ENCODE results near the gene ERG.

ERG gene

GRCh38 chr21:38455403-38455802, 42.9 kb downstream of the ERG start:
- no peak for TF ChIP-seq CTCF (IDR thresholded peaks at IDR 0.05; ENCODE audit: low read length, missing control alignments)
- no peak overlapping the region for H3K4me3 ChIP-seq (replicated peaks; ENCODE audit: low read depth, low read length)

GRCh38 chr21:38454702-38455101, 43.6 kb downstream of the ERG start:
- no peak for DNase-seq (ENCODE audit: low read depth)
- no peak overlapping the region for H3K4me3 ChIP-seq (replicated peaks; ENCODE audit: low read depth, low read length)
- TF ChIP-seq CTCF (IDR thresholded peaks at IDR 0.05; ENCODE audit: low read length, missing control alignments), result no peak

More at GRCh38 chr21:38455403-38455802, 42.9 kb downstream of the ERG start:
- peak; percentile 79 for DNase-seq (ENCODE audit: low read depth)

GRCh38 chr21:38454161-38454560, 44.1 kb downstream of the ERG start:
- no peak overlapping the region for H3K4me3 ChIP-seq (replicated peaks; ENCODE audit: low read depth, low read length)
- TF ChIP-seq CTCF (IDR thresholded peaks at IDR 0.05; ENCODE audit: low read length, missing control alignments), result no peak
- no peak for DNase-seq (ENCODE audit: low read depth)

GRCh38 chr21:38448671-38449385, 49.4 kb downstream of the ERG start:
- H3K4me3 ChIP-seq (replicated peaks; ENCODE audit: low read depth, low read length), result no peak overlapping the region
- no peak for TF ChIP-seq CTCF (IDR thresholded peaks at IDR 0.05; ENCODE audit: low read length, missing control alignments)
- DNase-seq (ENCODE audit: low read depth), result no peak

GRCh38 chr21:38447611-38448010, 50.7 kb downstream of the ERG start:
- no peak for DNase-seq (ENCODE audit: low read depth)
- TF ChIP-seq CTCF (IDR thresholded peaks at IDR 0.05; ENCODE audit: low read length, missing control alignments), result no peak
- H3K4me3 ChIP-seq (replicated peaks; ENCODE audit: low read depth, low read length), result no peak overlapping the region

- no peak for DNase-seq (ENCODE audit: low read depth)
- TF ChIP-seq CTCF (IDR thresholded peaks at IDR 0.05; ENCODE audit: low read length, missing control alignments), result no peak
- no peak overlapping the region for H3K4me3 ChIP-seq (replicated peaks; ENCODE audit: low read depth, low read length)
Measured at GRCh38 chr21:38444691-38445090, 53.6 kb downstream of the ERG start.

GRCh38 chr21:38443110-38443509, 55.2 kb downstream of the ERG start:
- no peak for TF ChIP-seq CTCF (IDR thresholded peaks at IDR 0.05; ENCODE audit: low read length, missing control alignments)
- DNase-seq (ENCODE audit: low read depth), result no peak
- no peak overlapping the region for H3K4me3 ChIP-seq (replicated peaks; ENCODE audit: low read depth, low read length)
